CD14-positive monocyte (primary cell): ENCODE data around the gene S100A13. TPM values are rescaled to one million over a fixed set of nuclear protein-coding genes. Genes with fewer than 3 reads are reported as not detected.

Experiments used
- DNase-seq, 3 donors: peaks; one replicate each; pipeline ENCODE4 v3.0.0-alpha.2; 2011 to 2022
- H2AFZ ChIP-seq: 2 replicates; pipeline ENCODE4 v1.6.0; 2012; ENCODE audit warnings: mild to moderate bottlenecking, low read depth, low read length, inconsistent platforms; ENCODE audit not compliant: insufficient read depth, poor library complexity, severe bottlenecking
- H3K27ac ChIP-seq, 2 donors: 1 replicate in 1 of 2; 2 replicates in 1 of 2; pipeline ENCODE4 v1.5.1; 2012 to 2013; ENCODE audit warnings: low read length in 2 of 2, control low read depth in 1 of 2, inconsistent platforms in 1 of 2, low read depth in 1 of 2, mild to moderate bottlenecking in 1 of 2
- H3K27me3 ChIP-seq, 2 donors: one replicate each; pipeline versions ENCODE4 v1.6.0 to v1.6.1; 2011 to 2013; ENCODE audit warnings: low read length in 2 of 2; ENCODE audit not compliant: control insufficient read depth in 2 of 2, insufficient read depth in 2 of 2
- H3K36me3 ChIP-seq, 2 donors: replicated peaks in 1 of 2; 1 replicate in 1 of 2; 2 replicates in 1 of 2; pipeline versions ENCODE4 v1.5.1 to v1.6.1; 2012 to 2013; ENCODE audit warnings: low read length in 2 of 2, control low read depth in 1 of 2, inconsistent platforms in 1 of 2, mild to moderate bottlenecking in 1 of 2; ENCODE audit not compliant: insufficient read depth in 2 of 2, control insufficient read depth in 1 of 2
- H3K4me1 ChIP-seq, 2 donors: 1 replicate in 1 of 2; 2 replicates in 1 of 2; pipeline versions ENCODE4 v1.5.1 to v1.6.1; 2012 to 2013; ENCODE audit warnings: low read length in 2 of 2, control low read depth in 1 of 2, inconsistent platforms in 1 of 2, mild to moderate bottlenecking in 1 of 2, moderate library complexity in 1 of 2; ENCODE audit not compliant: insufficient read depth in 2 of 2, control insufficient read depth in 1 of 2
- H3K4me2 ChIP-seq: replicated peaks from 2 replicates; pipeline ENCODE3; 2012; ENCODE audit warnings: low read length, moderate library complexity, mild to moderate bottlenecking; ENCODE audit not compliant: poor library complexity, severe bottlenecking; ENCODE audit errors: extremely low read depth
- H3K4me3 ChIP-seq, 3 experiments: fragments of 200-600 bp in 1 of 3; sonication (generic) in 1 of 3; replicated peaks in 1 of 3; 1 replicate in 2 of 3; 2 replicates in 1 of 3; pipeline ENCODE4 v1.5.1; 2011 to 2013; ENCODE audit warnings: low read length in 3 of 3, mild to moderate bottlenecking in 3 of 3, control low read depth in 2 of 3, low read depth in 2 of 3, inconsistent platforms in 1 of 3, moderate library complexity in 1 of 3
- H3K79me2 ChIP-seq: 2 replicates; pipeline ENCODE4 v1.6.0; 2012; ENCODE audit warnings: mild to moderate bottlenecking, control low read depth, inconsistent platforms, low read length, moderate library complexity; ENCODE audit not compliant: insufficient read depth
- H3K9ac ChIP-seq: 2 replicates; pipeline ENCODE4 v1.6.0; 2017; ENCODE audit warnings: low read length, mild to moderate bottlenecking; ENCODE audit not compliant: insufficient read depth, poor library complexity, severe bottlenecking
- H3K9me3 ChIP-seq, 2 donors: replicated peaks in 1 of 2; 1 replicate in 1 of 2; 2 replicates in 1 of 2; pipeline versions ENCODE4 v1.5.1 to v1.6.1; 2012 to 2013; ENCODE audit warnings: low read length in 2 of 2, control low read depth in 1 of 2; ENCODE audit not compliant: control insufficient read depth in 1 of 2, insufficient read depth in 1 of 2
- H4K20me1 ChIP-seq: 2 replicates; pipeline ENCODE4 v1.6.0; 2012; ENCODE audit warnings: mild to moderate bottlenecking, low read length, control low read depth, moderate library complexity; ENCODE audit not compliant: insufficient read depth
- H3K27ac Mint-ChIP-seq, 7 donors: one replicate each; pipeline ENCODE4 v1.8.0; 2020; ENCODE audit warnings: mild to moderate bottlenecking in 7 of 7, mixed read lengths in 7 of 7, moderate library complexity in 6 of 7, inconsistent platforms in 2 of 7
- H3K27me3 Mint-ChIP-seq, 3 donors: one replicate each; pipeline ENCODE4 v1.8.0; 2021 to 2022; ENCODE audit warnings: low read depth in 3 of 3, mild to moderate bottlenecking in 3 of 3, mixed read lengths in 3 of 3, moderate library complexity in 3 of 3, inconsistent platforms in 1 of 3
- H3K36me3 Mint-ChIP-seq, 2 donors: one replicate each; pipeline ENCODE4 v1.8.0; 2020; ENCODE audit warnings: mixed read lengths in 2 of 2, inconsistent platforms in 1 of 2, mild to moderate bottlenecking in 1 of 2
- H3K4me1 Mint-ChIP-seq: one replicate; pipeline ENCODE4 v1.8.0; 2020; ENCODE audit warnings: mild to moderate bottlenecking, mixed read lengths
- H3K4me3 Mint-ChIP-seq, 2 donors: one replicate each; pipeline ENCODE4 v1.8.0; 2020; ENCODE audit warnings: mild to moderate bottlenecking in 2 of 2, mixed read lengths in 2 of 2, moderate library complexity in 1 of 2
- H3K9me3 Mint-ChIP-seq, 7 donors: one replicate each; pipeline ENCODE4 v1.8.0; 2020 to 2022; ENCODE audit warnings: mixed read lengths in 7 of 7, mild to moderate bottlenecking in 6 of 7, moderate library complexity in 6 of 7, inconsistent platforms in 2 of 7
- CTCF ChIP-seq: fragments of 200-600 bp; IDR thresholded peaks from one replicate; pipeline ENCODE4 v1.8.0; 2022; ENCODE audit warnings: antibody characterized with exemption, mild to moderate bottlenecking
- WGBS: methylation state at CpG from one replicate; pipeline ENCODE4 v1.1.5; 2013; ENCODE audit warnings: missing lambda C conversion rate; ENCODE audit not compliant: insufficient coverage; 5-methylcytosine and 5-hydroxymethylcytosine counted together
- intact Hi-C, 2 donors: fragments of 100-400 bp; cut with micrococcal nuclease; formaldehyde crosslinking; loops; one replicate each; pipeline versions ENCODE4 v1.15.0 to v1.15.1; 2023
- polyA plus RNA-seq, 3 donors: library from polyadenylated mRNA; depleted of rRNA in 1 of 3; unstranded in 2 of 3; stranded (reverse) in 1 of 3; fragments of 300-500 nt in 2 of 3; fragments of >200 nt in 1 of 3; fragmentation: Illumina TruSeq in 2 of 3; gene quantifications; 1 replicate in 2 of 3; 2 replicates in 1 of 3; pipeline ENCODE4 v1.2.3, GENCODE V29; 2012 to 2021

S100A13 gene
- polyA plus RNA-seq, 3 donors: 2.5 to 13.9 (median 2.6) TPM

- Mint-ChIP-seq H3K27ac (no peak overlapping the region), H3K27me3 (peaks cover 0 to 2% (median 0%) of the 10 kb centered on the region in 3 donors), H3K4me3 (no peak overlapping the region), H3K36me3 (peaks cover 44 to 62% of the 10 kb centered on the region in 2 donors), H3K9me3 (no peaks in the 10 kb centered on the region), H3K4me1 (peaks cover 26% of the 10 kb centered on the region)
- DNase-seq: no peak
- Histone ChIP-seq H3K36me3 (peaks cover 54 to 56% of the 10 kb centered on the region in 2 donors), H3K4me3 (no peak overlapping the region), H3K9me3 (no peaks in the 10 kb centered on the region), H2AFZ (no peak overlapping the region), H3K9ac (no peak overlapping the region), H3K4me2 (no peak overlapping the region), H3K79me2 (peaks cover 72% of the 10 kb centered on the region), H3K27ac (no peak overlapping the region), H4K20me1 (peaks cover 65% of the 10 kb centered on the region), H3K4me1 (peaks cover 20 to 36% of the 10 kb centered on the region in 2 donors), H3K27me3 (no peaks in the 10 kb centered on the region)
- WGBS: 100% methylated on average over 1 of the region's 9 CpGs
- no peak for TF ChIP-seq CTCF
- intact Hi-C loops: no loop called here
Observed at GRCh38 chr1:153636312-153636711, 9.0 kb upstream of the S100A13 start.

GRCh38 chr1:153635872-153636271, 8.6 kb upstream of the S100A13 start:
- Mint-ChIP-seq H3K4me3 (peak overlapping the region in 1 of 2 donors; percentile 42), H3K36me3 (peaks cover 40 to 57% of the 10 kb centered on the region in 2 donors), H3K9me3 (no peaks in the 10 kb centered on the region), H3K27me3 (peaks cover 0 to 2% (median 0%) of the 10 kb centered on the region in 3 donors), H3K4me1 (peaks cover 27% of the 10 kb centered on the region), H3K27ac (peak overlapping the region in 2 of 7 donors; percentile 32 to 59)
- Histone ChIP-seq H3K9ac (no peak overlapping the region), H2AFZ (no peak overlapping the region), H3K4me1 (peaks cover 20 to 40% of the 10 kb centered on the region in 2 donors), H3K9me3 (no peaks in the 10 kb centered on the region), H4K20me1 (peaks cover 61% of the 10 kb centered on the region), H3K27me3 (no peaks in the 10 kb centered on the region), H3K79me2 (peaks cover 68% of the 10 kb centered on the region), H3K36me3 (peaks cover 49 to 51% of the 10 kb centered on the region in 2 donors), H3K4me2 (peak overlapping the region; percentile 11), H3K4me3 (no peak overlapping the region), H3K27ac (no peak overlapping the region)
- intact Hi-C loops: no loop called here
- WGBS: 100% methylated on average over 3 of the region's 7 CpGs
- DNase-seq: no peak
- TF ChIP-seq CTCF: no peak
